Esophagus muscularis mucosa (tissue), 4 donors: ENCODE measurements around the gene MRPL18.

Source experiments
- EP300 ChIP-seq: sonication (generic); formaldehyde crosslinking; IDR thresholded peaks from one replicate; pipeline ENCODE4 v1.6.1; 2017; ENCODE audit warnings: antibody characterized with exemption
- POLR2A ChIP-seq: fragments of 450-650 bp; IDR thresholded peaks from one replicate; pipeline ENCODE4 v1.6.1; 2017; ENCODE audit warnings: antibody characterized with exemption, moderate library complexity, mild to moderate bottlenecking, low read depth
- POLR2AphosphoS5 ChIP-seq, 2 donors: sonication (generic); formaldehyde crosslinking; IDR thresholded peaks; one replicate each; pipeline ENCODE4 v1.6.1; 2017; ENCODE audit warnings: antibody characterized with exemption in 2 of 2
- TF ChIP-seq, protein P1 (sequence below), 3 experiments: fragments of 200-600 bp in 2 of 3; fragments of 450-650 bp in 1 of 3; sonication (generic) in 2 of 3; IDR thresholded peaks; one replicate each; pipeline ENCODE4 v1.5.1; 2017 to 2019; ENCODE audit warnings: antibody characterized with exemption in 3 of 3, mild to moderate bottlenecking in 2 of 3, moderate library complexity in 1 of 3

DNA sequence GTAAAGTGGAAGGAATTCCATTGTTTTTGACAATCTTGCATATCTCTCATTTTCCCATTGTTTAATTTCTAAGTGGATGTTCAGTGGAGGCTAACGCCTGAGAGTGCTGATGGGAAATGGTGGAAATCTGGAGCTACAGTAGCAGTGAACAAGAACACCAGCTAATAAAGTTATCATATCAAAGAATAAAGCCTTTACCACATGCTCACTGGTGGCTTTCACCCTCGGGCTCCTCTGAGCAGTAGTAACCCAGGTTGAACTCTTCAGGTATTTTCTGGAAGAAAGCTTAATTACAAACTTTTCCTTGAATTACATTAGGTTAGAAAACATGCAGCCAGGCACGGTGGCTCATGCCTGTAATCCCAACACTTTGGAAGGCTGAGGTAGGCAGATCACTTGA lies 38.8 kb upstream of the MRPL18 start:
- TF ChIP-seq POLR2AphosphoS5 (IDR thresholded peaks at IDR 0.05) (no peak), POLR2A (no peak), EP300 (no peak)
- TF ChIP-seq, protein P1, sequence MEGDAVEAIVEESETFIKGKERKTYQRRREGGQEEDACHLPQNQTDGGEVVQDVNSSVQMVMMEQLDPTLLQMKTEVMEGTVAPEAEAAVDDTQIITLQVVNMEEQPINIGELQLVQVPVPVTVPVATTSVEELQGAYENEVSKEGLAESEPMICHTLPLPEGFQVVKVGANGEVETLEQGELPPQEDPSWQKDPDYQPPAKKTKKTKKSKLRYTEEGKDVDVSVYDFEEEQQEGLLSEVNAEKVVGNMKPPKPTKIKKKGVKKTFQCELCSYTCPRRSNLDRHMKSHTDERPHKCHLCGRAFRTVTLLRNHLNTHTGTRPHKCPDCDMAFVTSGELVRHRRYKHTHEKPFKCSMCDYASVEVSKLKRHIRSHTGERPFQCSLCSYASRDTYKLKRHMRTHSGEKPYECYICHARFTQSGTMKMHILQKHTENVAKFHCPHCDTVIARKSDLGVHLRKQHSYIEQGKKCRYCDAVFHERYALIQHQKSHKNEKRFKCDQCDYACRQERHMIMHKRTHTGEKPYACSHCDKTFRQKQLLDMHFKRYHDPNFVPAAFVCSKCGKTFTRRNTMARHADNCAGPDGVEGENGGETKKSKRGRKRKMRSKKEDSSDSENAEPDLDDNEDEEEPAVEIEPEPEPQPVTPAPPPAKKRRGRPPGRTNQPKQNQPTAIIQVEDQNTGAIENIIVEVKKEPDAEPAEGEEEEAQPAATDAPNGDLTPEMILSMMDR (IDR thresholded peaks at IDR 0.05): no peak
